Endodermal cell (in vitro differentiated cells): ENCODE measurements around the gene PIK3CD. TPM values are rescaled to one million over a fixed set of nuclear protein-coding genes. Genes with fewer than 3 reads are reported as not detected.

Experiments
- DNase-seq: peaks from one replicate; pipeline ENCODE4 v3.0.0-alpha.2; 2017
- H3K27ac ChIP-seq: 2 replicates; pipeline ENCODE4 v1.5.1; 2013; ENCODE audit warnings: mild to moderate bottlenecking, low read depth, low read length, moderate library complexity
- H3K27me3 ChIP-seq: 2 replicates; pipeline ENCODE4 v1.6.1; 2013; ENCODE audit warnings: mild to moderate bottlenecking, low read length, moderate library complexity; ENCODE audit not compliant: insufficient read depth, control insufficient read depth, poor library complexity, severe bottlenecking
- H3K36me3 ChIP-seq: 2 replicates; pipeline ENCODE4 v1.7.0; 2013; ENCODE audit warnings: mild to moderate bottlenecking, low read length, moderate library complexity; ENCODE audit not compliant: control insufficient read depth, insufficient read depth
- H3K4me1 ChIP-seq: one replicate; pipeline ENCODE4 v1.7.0; 2013; ENCODE audit warnings: low read length; ENCODE audit not compliant: control insufficient read depth, insufficient read depth
- H3K4me3 ChIP-seq: 2 replicates; pipeline ENCODE4 v1.5.1; 2013; ENCODE audit warnings: mild to moderate bottlenecking, low read length, moderate library complexity
- H3K9ac ChIP-seq: 2 replicates; pipeline ENCODE4 v1.6.1; 2013; ENCODE audit warnings: mild to moderate bottlenecking, low read length, moderate library complexity; ENCODE audit not compliant: poor library complexity, severe bottlenecking; ENCODE audit errors: extremely low read depth
- H3K9me3 ChIP-seq: 2 replicates; pipeline ENCODE4 v1.6.1; 2013; ENCODE audit warnings: mild to moderate bottlenecking, low read length, moderate library complexity; ENCODE audit not compliant: control insufficient read depth
- H3K27ac Mint-ChIP-seq: 2 replicates; pipeline ENCODE4 v1.8.0; 2020; ENCODE audit warnings: mixed read lengths
- H3K27me3 Mint-ChIP-seq: 2 replicates; pipeline ENCODE4 v1.8.0; 2021; ENCODE audit warnings: mild to moderate bottlenecking, mixed read lengths; ENCODE audit not compliant: insufficient read depth
- H3K36me3 Mint-ChIP-seq: 2 replicates; pipeline ENCODE4 v1.8.0; 2020; ENCODE audit warnings: low read depth, mixed read lengths
- H3K4me1 Mint-ChIP-seq: 2 replicates; pipeline ENCODE4 v1.8.0; 2020; ENCODE audit warnings: mixed read lengths
- H3K4me3 Mint-ChIP-seq: 2 replicates; pipeline ENCODE4 v1.8.0; 2020; ENCODE audit warnings: mild to moderate bottlenecking, moderate library complexity, mixed read lengths
- H3K9me3 Mint-ChIP-seq: 2 replicates; pipeline ENCODE4 v1.8.0; 2020; ENCODE audit warnings: mild to moderate bottlenecking, mixed read lengths
- WGBS, 2 experiments: methylation state at CpG; one replicate each; pipeline versions ENCODE4 v1.1.5 to v1.1.7; 2013; ENCODE audit warnings: missing lambda C conversion rate in 2 of 2, mixed read lengths in 1 of 2; ENCODE audit not compliant: insufficient coverage in 1 of 2, insufficient read length in 1 of 2; 5-methylcytosine and 5-hydroxymethylcytosine counted together
- total RNA-seq, 2 donors: library from RNA; stranded (reverse); fragmentation: NEBNext Ultra II Directional in 1 of 2; extraction: Animal tissue kit (Norgen Biotek cat#: 25700) in 1 of 2; gene quantifications; 2 replicates in 1 of 2; 3 replicates in 1 of 2; pipeline ENCODE4 v1.2.1, GENCODE V29; 2021
- TF ChIP-seq, protein P1 (sequence below): fragments of 200-600 bp; sonication (generic); conservative IDR thresholded peaks from 2 replicates; pipeline ENCODE4 v1.5.0; 2021; ENCODE audit warnings: antibody characterized with exemption, mild to moderate bottlenecking

Gene PIK3CD
- total RNA-seq, 2 donors from 2014 or later: 13.9 to 14.2 TPM

DNA sequence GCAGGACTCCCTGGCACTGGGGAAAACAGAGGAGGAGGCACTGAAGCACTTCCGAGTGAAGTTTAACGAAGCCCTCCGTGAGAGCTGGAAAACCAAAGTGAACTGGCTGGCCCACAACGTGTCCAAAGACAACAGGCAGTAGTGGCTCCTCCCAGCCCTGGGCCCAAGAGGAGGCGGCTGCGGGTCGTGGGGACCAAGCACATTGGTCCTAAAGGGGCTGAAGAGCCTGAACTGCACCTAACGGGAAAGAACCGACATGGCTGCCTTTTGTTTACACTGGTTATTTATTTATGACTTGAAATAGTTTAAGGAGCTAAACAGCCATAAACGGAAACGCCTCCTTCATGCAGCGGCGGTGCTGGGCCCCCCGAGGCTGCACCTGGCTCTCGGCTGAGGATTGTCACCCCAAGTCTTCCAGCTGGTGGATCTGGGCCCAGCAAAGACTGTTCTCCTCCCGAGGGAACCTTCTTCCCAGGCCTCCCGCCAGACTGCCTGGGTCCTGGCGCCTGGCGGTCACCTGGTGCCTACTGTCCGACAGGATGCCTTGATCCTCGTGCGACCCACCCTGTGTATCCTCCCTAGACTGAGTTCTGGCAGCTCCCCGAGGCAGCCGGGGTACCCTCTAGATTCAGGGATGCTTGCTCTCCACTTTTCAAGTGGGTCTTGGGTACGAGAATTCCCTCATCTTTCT lies 75.5 kb downstream of the PIK3CD start:
- DNase-seq: no peak
- peaks cover 10% of the 10 kb centered on the region for H3K9me3 Mint-ChIP-seq
- Histone ChIP-seq H3K27me3 (no peaks in the 10 kb centered on the region), H3K36me3 (peaks cover 28% of the 10 kb centered on the region), H3K4me3 (no peak overlapping the region), H3K9ac (no peak overlapping the region), H3K9me3 (peaks cover 12% of the 10 kb centered on the region), H3K4me1 (no peaks in the 10 kb centered on the region), H3K27ac (peak overlapping the region; percentile 53)
- H3K4me3 Mint-ChIP-seq: no peak overlapping the region
- TF ChIP-seq, protein P1, sequence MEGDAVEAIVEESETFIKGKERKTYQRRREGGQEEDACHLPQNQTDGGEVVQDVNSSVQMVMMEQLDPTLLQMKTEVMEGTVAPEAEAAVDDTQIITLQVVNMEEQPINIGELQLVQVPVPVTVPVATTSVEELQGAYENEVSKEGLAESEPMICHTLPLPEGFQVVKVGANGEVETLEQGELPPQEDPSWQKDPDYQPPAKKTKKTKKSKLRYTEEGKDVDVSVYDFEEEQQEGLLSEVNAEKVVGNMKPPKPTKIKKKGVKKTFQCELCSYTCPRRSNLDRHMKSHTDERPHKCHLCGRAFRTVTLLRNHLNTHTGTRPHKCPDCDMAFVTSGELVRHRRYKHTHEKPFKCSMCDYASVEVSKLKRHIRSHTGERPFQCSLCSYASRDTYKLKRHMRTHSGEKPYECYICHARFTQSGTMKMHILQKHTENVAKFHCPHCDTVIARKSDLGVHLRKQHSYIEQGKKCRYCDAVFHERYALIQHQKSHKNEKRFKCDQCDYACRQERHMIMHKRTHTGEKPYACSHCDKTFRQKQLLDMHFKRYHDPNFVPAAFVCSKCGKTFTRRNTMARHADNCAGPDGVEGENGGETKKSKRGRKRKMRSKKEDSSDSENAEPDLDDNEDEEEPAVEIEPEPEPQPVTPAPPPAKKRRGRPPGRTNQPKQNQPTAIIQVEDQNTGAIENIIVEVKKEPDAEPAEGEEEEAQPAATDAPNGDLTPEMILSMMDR: no peak
- 91 to 95% methylated on average over 20 to 25 of the region's 25 CpGs for WGBS, 2 experiments
- peak overlapping the region; percentile 52 for H3K27ac Mint-ChIP-seq
- no peaks in the 10 kb centered on the region for H3K27me3 Mint-ChIP-seq
- H3K4me1 Mint-ChIP-seq: no peaks in the 10 kb centered on the region
- peaks cover 64% of the 10 kb centered on the region for H3K36me3 Mint-ChIP-seq

DNA sequence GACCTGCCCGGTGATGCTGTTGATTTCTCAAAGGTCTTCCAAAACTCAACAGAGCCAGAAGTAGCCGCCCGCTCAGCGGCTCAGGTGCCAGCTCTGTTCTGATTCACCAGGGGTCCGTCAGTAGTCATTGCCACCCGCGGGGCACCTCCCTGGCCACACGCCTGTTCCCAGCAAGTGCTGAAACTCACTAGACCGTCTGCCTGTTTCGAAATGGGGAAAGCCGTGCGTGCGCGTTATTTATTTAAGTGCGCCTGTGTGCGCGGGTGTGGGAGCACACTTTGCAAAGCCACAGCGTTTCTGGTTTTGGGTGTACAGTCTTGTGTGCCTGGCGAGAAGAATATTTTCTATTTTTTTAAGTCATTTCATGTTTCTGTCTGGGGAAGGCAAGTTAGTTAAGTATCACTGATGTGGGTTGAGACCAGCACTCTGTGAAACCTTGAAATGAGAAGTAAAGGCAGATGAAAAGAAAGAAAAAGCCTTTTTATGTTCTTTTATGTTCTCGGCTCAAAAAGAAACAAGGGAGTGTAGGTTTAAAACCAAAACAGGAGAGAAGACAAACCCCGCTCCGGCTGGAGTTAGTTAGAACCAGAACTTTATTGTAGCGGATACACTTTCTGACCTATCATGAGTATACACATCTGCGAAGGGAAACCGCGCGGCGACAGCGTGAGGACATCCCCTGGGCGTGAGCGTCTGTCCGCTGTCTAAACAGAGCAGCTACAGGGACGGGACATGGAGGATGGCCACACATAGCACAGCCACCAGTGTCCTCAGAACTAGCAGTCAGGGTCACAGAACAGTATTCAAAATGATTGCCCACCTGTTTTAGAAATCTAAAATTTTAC lies 77.1 kb downstream of the PIK3CD start:
- no peak for DNase-seq
- no peak overlapping the region for H3K4me3 Mint-ChIP-seq
- H3K4me1 Mint-ChIP-seq: no peaks in the 10 kb centered on the region
- Histone ChIP-seq H3K4me1 (no peaks in the 10 kb centered on the region), H3K27me3 (no peaks in the 10 kb centered on the region), H3K9me3 (peaks cover under 1% of the 10 kb centered on the region), H3K9ac (no peak overlapping the region), H3K27ac (no peak overlapping the region), H3K36me3 (peaks cover 44% of the 10 kb centered on the region), H3K4me3 (no peak overlapping the region)
- 92 to 95% methylated on average over 32 to 33 of the region's 33 CpGs for WGBS, 2 experiments
- H3K9me3 Mint-ChIP-seq: peaks cover 6% of the 10 kb centered on the region
- H3K27ac Mint-ChIP-seq: peak overlapping the region; percentile 52
- peaks cover 65% of the 10 kb centered on the region for H3K36me3 Mint-ChIP-seq
- H3K27me3 Mint-ChIP-seq: no peaks in the 10 kb centered on the region
- TF ChIP-seq, protein P1: no peak

DNA sequence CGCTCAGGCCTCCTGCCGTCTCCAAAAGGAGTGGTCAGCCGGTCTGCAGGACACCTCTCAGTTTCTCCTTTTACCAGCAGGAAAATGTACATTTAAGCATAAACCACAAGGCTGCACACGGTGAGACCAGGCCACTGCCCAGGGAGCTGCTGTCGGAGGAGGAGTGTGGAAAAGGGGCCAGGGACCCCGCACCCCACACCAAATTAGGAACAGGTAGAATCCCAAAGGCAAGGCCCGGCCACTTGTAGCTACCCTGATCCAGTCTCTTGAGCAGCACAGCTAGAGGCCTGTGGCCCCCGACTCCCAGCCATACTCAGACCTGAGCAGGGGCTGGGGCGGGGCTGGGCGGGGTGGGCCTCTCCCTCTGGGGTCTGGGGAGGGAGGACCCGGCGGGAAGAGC lies 78.0 kb downstream of the PIK3CD start:
- Mint-ChIP-seq H3K9me3 (peaks cover 8% of the 10 kb centered on the region), H3K36me3 (peaks cover 69% of the 10 kb centered on the region), H3K27me3 (no peaks in the 10 kb centered on the region), H3K4me3 (no peak overlapping the region), H3K4me1 (no peaks in the 10 kb centered on the region), H3K27ac (no peak overlapping the region)
- H3K4me3 ChIP-seq: no peak overlapping the region
- no peak for DNase-seq
- TF ChIP-seq, protein P1: no peak
- no peaks in the 10 kb centered on the region for H3K9me3 ChIP-seq
- H3K27me3 ChIP-seq: no peaks in the 10 kb centered on the region
- H3K27ac ChIP-seq: no peak overlapping the region
- WGBS, 2 experiments: 94 to 95% methylated on average over 4 to 12 of the region's 12 CpGs
- peaks cover 53% of the 10 kb centered on the region for H3K36me3 ChIP-seq
- H3K4me1 ChIP-seq: no peaks in the 10 kb centered on the region
- H3K9ac ChIP-seq: no peak overlapping the region
